NCI-H82 treated with DMSO at 0.1 percent for 48 hours (cell line): ENCODE data around the gene TDP2.

ENCODE experiments used
- DNase-seq: peaks from one replicate; lab custom pipeline; 2025; ENCODE audit not compliant: unreplicated experiment; lab: John Stamatoyannopoulos, UW

TDP2 gene

DNA sequence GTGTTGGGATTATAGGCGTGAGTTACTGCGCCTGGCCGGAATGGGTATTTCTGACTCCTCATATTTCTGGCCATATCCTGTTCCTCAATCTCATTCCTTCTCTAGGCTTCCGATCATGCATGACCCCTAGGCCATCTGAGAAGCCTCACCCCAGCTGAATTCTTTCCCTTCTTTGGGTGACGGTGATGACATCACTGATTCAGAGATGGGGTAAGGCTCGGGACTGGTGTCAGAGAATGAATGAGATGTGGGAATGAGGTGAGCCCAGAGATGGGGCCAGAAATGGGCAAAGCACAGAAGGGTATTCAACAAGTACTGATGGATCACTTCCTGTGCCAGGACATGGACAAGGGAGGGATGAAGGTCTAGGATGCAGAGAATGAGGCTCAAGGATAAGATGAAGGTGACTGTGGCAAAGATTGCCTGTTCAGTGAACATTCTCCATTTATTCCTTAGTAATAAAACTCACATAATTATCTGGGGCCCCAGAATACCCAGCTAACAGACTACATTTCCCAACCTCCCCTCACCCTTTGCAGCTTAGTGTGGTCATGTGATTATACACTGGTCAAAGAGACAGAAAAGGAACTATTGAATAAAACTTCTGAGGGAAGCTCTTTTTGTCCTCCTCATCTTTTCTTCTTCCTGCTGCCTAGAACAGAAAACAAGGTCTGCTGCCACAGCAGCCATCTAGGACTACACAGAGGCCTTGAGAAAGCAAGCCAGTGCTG is 60.3 kb downstream of the TDP2 start:
- no peak for DNase-seq

DNA sequence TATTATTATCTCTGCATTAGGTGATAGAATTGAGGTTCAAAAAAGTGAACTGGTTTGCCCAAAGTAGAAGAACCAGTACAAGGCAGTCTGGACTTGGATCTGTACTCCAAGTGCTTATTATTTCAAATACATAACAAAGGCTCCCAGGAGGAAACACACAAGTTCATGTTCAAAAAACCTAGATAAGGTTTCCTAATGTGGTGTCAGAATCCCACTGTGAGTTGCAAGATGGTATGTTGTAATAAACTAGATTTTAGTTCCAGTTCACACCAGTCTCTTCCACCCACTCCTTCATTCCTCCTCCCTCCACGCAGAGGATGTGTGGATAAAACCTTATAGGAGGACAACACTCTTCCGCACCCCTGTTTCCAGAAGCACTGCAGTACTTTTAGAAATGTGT is 63.5 kb downstream of the TDP2 start:
- no peak for DNase-seq

- no peak for DNase-seq
Measured at GRCh38 chr6:24600903-24601302, 65.8 kb downstream of the TDP2 start.
